Stimulated activated naive CD8-positive, alpha-beta T cell treated with anti-CD3 and anti-CD28 coated beads, Interleukin-15, Interleukin-2, amounts not matched to agents 100 U/mL and 50 U/mL, for 24 hours (primary cell): ENCODE results near the gene MORF4L1.
"Not testable (repeated sequence)": the region's sequence is repeated elsewhere in the genome, so short reads cannot be mapped to it uniquely, and the experiment has no call there.

Source experiments
- ATAC-seq: fragments of 150-1000 bp; cut with Tn5 transposase; one replicate; pipeline ENCODE4 v1.10.0; 2021
- DNase-seq: peaks from one replicate; pipeline ENCODE4 v3.0.0; 2021

MORF4L1 gene

GRCh38 chr15:78855746-78856145, 16.9 kb upstream of the MORF4L1 start:
- ATAC-seq, result no peak
- DNase-seq, result no peak

GRCh38 chr15:78859971-78860719, 12.5 kb upstream of the MORF4L1 start:
- ATAC-seq (peak; percentile 94), DNase-seq (peak; percentile 83)

- not testable (repeated sequence) for ATAC-seq, DNase-seq
Observed at GRCh38 chr15:78865585-78865984, 7.1 kb upstream of the MORF4L1 start.

- ATAC-seq, DNase-seq: not testable (repeated sequence)
Observed at GRCh38 chr15:78866031-78866430, 6.7 kb upstream of the MORF4L1 start.

GRCh38 chr15:78866803-78867202, 5.9 kb upstream of the MORF4L1 start:
- no peak for DNase-seq
- no peak for ATAC-seq

GRCh38 chr15:78868366-78868765, 4.3 kb upstream of the MORF4L1 start:
- no peak for DNase-seq
- ATAC-seq, result no peak

GRCh38 chr15:78871483-78872127, 1.1 kb upstream of the MORF4L1 start:
- DNase-seq, ATAC-seq: not testable (repeated sequence)

GRCh38 chr15:78872972-78873792, 492 bp downstream of the MORF4L1 start:
- peak; percentile 79 for ATAC-seq
- peak; percentile 91 for DNase-seq

GRCh38 chr15:78873793-78874765, 1.4 kb downstream of the MORF4L1 start:
- ATAC-seq (no peak), DNase-seq (peak; percentile 35)

- no peak for ATAC-seq
- peak; percentile 29 for DNase-seq
Observed at GRCh38 chr15:78875107-78875914, 2.6 kb downstream of the MORF4L1 start.

- ATAC-seq, DNase-seq: not testable (repeated sequence)
Observed at GRCh38 chr15:78876954-78877353, 4.3 kb downstream of the MORF4L1 start.

GRCh38 chr15:78878356-78878755, 5.7 kb downstream of the MORF4L1 start:
- no peak for ATAC-seq

GRCh38 chr15:78879517-78880241, 7.0 kb downstream of the MORF4L1 start:
- DNase-seq (no peak), ATAC-seq (no peak)

More at GRCh38 chr15:78878356-78878755, 5.7 kb downstream of the MORF4L1 start:
- no peak for DNase-seq

- DNase-seq (no peak), ATAC-seq (peak; percentile 80)
Observed at GRCh38 chr15:78880242-78880533, 7.5 kb downstream of the MORF4L1 start.

- ATAC-seq (no peak), DNase-seq (no peak)
Observed at GRCh38 chr15:78880813-78881212, 8.1 kb downstream of the MORF4L1 start.

GRCh38 chr15:78881681-78882080, 9.0 kb downstream of the MORF4L1 start:
- no peak for DNase-seq
- no peak for ATAC-seq

GRCh38 chr15:78889000-78889399, 16.3 kb downstream of the MORF4L1 start:
- ATAC-seq (no peak), DNase-seq (no peak)

GRCh38 chr15:78893538-78893937, 20.8 kb downstream of the MORF4L1 start:
- ATAC-seq, result no peak
- DNase-seq, result no peak

- ATAC-seq, result no peak
- DNase-seq, result no peak
Observed at GRCh38 chr15:78895471-78895870, 22.8 kb downstream of the MORF4L1 start.

- ATAC-seq (no peak), DNase-seq (no peak)
Observed at GRCh38 chr15:78898540-78898939, 25.9 kb downstream of the MORF4L1 start.
